Fibroblast of the conjunctiva (primary cell): ENCODE results near the gene FXYD6.

Experiments
- DNase-seq: peaks from one replicate; pipeline ENCODE4 v3.0.0-alpha.2; 2010; ENCODE audit warnings: low read depth

FXYD6 gene

GRCh38 chr11:117842131-117842941, 34.1 kb downstream of the FXYD6 start:
- no peak for DNase-seq

GRCh38 chr11:117841551-117842031, 34.9 kb downstream of the FXYD6 start:
- DNase-seq = no peak

- no peak for DNase-seq
Measured at GRCh38 chr11:117840881-117841550, 35.4 kb downstream of the FXYD6 start.

- DNase-seq = no peak
Measured at GRCh38 chr11:117839936-117840813, 36.3 kb downstream of the FXYD6 start.

GRCh38 chr11:117839380-117839881, 37.0 kb downstream of the FXYD6 start:
- DNase-seq = no peak

DNA sequence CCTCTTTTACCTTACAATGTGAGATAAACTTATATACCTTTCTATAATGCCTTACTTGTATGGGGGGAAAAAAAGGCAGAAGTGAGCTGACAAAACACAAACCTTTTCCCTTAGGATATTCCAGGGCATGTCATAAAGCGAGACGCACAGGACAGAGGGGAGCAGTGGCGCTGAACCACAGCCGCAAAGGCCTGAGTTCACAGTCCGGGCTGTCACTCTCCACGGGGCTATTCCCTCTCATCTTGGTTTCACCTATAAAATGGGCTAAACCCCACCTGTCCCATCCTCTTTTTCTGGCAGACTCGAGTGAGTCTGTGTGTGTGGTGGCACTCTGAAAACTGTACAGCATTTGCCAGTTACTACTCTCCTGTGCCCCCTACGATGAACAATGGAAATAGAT, 37.6 kb downstream of the FXYD6 start:
- no peak for DNase-seq

DNA sequence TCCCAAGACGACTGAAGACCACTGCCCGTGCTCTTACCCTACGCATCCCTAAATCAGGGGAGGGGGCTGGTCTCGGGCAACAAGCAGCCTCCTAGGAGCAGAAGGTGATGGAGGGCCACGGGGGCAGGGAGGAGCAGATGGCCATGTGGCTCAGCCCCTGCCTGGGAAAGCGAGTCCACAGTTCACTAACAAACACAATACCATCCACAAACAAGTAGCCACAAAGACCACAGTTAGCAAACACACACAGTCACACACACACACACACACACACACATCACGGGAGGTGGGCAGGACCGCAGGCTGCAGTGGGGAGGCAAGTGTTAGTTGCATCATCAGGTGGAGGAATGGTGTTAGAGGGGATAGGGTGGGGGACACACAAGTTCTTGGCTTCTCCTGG, 38.7 kb downstream of the FXYD6 start:
- no peak for DNase-seq

DNA sequence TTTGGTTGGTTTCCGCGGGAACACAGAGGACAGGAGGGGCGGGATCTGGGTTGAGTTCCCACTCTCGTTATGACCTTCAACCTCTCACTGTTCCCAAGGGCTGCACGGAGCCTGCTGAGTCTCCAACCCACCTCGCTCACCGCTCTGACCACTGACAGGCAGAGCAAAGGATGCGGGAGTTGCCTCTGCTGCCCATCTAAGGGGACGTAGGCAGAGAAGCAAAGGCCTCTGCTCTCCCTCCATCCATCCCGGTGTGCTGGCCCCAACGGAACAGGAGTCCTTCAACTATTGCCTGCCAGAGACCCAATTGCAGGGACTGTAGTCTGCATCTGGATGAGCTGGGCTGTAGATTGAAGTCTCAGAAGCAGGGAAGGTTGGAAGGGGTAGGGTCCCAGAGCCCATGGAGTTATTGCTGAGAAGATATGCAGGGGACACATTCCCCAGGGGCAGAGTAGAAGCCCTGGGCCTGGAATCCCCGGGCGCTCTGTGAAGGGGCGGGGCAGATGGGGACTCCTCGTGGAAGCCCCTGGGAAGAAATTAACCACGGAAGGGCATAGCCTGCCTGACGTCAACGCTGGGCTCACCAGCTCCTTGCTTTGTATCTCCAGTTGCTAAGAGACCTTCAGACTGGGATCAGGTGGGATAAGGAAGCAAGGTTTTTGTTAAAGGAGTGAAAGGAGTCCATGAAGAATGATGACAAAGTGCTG, 39.2 kb downstream of the FXYD6 start:
- DNase-seq = no peak

DNA sequence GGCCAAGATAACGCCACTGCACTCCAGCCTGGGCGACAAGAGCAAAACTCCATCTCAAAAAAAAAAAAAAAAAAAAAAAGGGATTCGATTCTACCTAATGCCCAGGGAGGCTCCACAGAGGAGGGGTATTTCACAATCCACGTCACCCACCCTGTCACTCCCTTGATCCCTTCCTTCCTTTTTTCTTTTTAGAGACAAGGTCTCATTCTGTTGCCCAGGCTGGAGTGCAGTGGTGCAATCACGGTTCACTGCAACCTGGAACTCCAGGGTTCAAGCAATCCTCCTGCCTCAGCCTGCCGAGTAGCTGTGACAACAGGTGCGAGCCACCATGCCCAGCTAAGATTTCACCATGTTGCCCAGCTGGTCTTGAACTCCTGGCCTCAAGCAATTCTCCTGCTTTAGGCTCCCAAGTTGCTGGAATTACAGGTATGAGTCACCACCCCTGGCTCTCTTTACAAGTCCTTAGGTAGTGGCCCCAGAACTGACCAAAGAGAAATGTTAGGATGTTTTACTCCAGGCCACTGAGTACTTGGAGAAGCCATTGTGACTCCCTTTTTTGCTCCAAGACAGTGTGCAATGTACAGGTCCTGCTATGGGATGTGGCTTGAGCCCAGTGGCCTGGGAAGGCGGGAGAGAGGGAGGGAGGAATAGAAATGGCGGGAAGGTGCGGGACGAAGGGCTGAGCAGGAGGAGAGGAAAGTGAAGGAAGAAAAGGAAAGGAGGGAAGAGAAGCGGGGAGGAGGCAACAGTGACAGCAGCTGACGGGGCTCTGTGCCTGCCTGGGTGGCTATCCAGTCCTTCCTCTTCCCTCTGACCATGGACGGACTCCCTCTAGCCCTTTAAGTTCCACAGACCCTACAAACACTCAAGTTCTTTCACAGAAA, 40.1 kb downstream of the FXYD6 start:
- no peak for DNase-seq

- no peak for DNase-seq
Measured at GRCh38 chr11:117835576-117835975, 40.9 kb downstream of the FXYD6 start.

DNA sequence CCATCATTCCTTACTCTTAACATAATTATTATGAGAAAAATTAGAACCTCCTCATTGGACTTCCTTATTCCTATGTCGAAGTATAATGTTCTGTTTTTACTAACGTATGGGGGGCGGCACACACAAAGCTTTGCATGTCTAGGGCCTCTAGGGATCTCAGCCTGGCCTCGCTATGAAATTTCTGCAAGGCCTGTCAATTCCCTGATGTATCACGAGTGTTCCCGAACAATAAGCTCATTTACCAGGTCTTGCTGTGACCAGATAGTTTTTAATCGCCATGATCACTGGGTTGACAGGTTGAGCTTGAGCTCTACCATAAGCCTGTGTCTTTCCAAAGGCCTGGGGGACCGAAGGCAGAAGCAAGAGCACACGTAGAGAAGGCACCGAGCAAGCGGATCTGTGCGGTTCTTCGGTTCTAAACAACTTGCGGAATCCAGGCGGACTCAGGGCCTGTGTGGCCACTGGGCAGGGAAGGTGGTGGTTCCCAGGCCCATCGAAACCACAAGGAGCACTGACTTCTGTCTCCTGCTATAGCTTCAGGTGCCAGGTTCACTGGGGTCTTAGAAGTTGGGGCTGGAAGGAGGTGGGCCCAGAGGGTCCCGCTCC, 41.5 kb downstream of the FXYD6 start:
- DNase-seq = no peak

DNA sequence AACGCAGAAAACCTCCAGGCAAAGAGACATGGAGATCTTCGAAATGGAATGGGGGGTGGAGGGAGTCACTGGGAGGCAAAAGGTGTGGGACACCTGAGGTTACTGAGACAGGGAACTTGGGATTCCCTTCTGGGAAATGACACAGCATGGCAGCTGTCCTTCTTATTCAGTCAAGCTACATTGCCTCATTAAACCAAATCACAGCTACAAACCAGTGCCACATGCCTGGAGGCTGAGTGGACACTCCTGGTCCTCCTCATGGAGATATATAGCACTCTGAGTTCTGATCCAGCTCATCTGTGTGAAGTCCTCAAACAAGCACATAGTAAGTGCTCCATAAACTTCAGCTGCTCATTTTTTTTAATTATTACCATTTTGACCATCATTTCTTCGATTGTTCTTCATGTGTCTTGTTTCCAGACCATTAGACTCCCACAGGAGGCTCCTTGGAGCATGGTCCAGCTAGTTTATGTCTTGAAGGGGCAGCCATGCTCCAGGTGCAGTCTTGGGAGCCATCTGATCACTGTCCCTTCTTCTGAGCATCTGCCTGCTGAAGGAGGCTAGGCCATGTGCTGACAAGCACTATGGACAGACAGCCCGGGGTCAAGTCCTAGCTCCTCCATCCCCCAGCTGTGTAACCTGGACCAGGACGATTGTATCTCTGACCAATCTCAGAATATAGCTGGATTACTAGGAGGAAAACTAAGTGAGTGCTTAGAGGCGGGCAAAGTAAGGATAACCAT, 42.2 kb downstream of the FXYD6 start:
- no peak for DNase-seq

DNA sequence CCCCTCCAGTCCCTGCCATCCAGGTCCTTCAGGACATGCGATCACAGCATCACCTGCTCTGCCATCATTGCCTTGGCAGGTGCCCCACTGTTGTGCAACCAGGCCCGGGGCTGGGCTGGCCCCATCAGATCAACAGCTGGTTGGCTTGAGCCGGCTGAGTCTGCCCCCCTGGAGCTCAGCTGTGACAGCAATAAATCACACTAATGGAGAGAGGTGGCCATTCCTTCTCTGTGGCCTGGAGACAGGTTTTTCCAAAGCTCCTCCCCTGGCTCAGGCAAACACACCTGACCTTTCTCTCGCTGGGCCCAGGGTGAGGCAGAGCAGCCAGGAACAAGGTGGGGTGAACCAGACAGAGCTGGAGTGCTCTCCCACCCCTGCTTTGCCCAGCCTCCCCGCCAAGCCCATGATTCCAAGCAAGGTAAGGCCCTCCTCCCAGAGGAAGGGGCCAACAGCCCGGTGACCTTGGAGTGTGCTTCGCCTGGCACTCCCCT, 43.0 kb downstream of the FXYD6 start:
- no peak for DNase-seq

DNA sequence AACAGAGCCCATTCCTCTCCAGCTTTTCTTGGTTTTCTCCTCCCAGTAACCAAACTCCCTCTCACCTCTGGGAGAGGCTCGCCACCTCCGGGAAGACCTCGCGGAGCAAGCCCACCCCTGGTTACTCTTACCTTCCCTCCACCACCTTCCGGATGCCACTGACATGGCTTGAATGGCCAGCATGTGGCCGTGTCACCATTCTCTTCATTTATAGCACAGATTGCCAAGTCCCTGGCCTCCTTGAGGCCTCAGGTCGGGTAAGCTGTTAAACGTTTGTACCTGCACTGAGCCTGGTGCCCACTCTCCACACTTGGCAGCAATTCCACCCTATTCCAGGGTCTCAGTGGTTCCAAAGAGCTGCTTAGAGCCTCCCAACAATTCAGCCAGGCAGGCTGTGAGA, 43.9 kb downstream of the FXYD6 start:
- DNase-seq = no peak

DNA sequence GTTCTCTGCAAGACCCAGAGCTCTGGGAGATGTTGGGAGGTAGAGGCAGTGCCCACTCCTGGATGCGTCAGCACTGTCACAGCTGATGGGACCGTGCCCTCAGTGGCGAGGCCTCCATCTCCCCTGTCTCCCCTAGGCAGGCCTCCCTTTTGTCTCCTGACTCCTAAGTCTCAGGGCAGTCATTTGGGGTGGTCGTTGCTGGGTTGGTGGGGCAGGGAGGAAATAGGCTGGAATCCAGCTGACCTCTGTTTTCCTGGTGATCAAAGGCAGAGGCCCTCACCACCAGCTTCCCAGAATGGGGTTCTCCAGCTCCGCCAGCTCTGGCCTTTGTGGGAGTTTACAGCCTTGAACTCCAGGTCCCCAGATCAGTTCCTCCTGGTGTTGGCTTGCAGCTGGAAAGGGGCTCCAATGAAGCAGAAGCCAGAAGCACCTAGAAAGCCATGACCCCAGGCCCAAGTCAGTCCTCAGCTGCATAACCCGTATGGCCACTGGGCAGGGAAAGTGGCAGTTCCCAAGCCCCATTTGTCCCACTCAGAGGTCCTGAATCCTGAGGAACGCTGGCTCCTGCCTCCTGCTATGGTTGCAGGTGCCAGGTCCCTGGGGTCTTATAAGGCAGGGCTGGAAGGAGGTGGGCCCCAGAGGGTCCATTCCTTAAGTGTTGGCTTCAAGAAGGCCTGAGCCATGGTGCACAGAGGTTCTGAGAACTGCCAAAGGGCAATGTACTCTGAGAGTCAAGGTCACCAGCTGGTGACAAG, 44.6 kb downstream of the FXYD6 start:
- DNase-seq = no peak

- DNase-seq = no peak
Measured at GRCh38 chr11:117830674-117831351, 45.6 kb downstream of the FXYD6 start.

GRCh38 chr11:117830072-117830471, 46.4 kb downstream of the FXYD6 start:
- DNase-seq = no peak

DNA sequence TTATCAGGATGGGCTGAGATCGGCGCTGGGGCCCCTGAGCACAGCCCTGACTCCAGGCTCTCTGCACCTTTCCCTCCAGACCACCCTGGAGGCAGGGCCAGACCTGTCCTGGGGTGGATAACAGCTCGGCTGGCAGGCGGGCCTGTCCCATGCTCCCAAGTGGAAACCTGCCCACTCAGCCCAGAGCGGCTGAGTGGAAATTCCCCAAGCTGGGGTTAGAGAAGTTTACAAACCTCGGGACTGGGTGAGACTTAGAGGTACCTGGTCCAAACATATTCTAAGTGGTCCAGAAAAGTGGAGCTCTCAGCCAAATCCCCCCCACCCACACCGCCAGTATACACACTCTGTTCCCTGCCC, 47.1 kb downstream of the FXYD6 start:
- no peak for DNase-seq
